SK-N-SH (cell line): ENCODE measurements around the gene MON1A. TPM values are rescaled to one million over a fixed set of nuclear protein-coding genes. Genes with fewer than 3 reads are reported as not detected.

Source experiments
- CTCF ChIA-PET: fragments of 300-600, 350-600 bp; formaldehyde crosslinking; extraction: SDS; loops from one replicate; lab custom pipeline; 2021; lab: Yijun Ruan, JAX
- POLR2A ChIA-PET: fragments of 350-600 bp; sonication (Branson Sonifier 250); formaldehyde crosslinking; extraction: SDS; loops from one replicate; lab custom pipeline; 2020; ENCODE audit warnings: antibody characterized with exemption, inconsistent platforms; lab: Yijun Ruan, JAX
- DNase-seq: peaks from one replicate; pipeline ENCODE4 v3.0.0; 2012
- H2AFZ ChIP-seq: fragments of 200-600 bp; sonication (generic); 2 replicates; pipeline ENCODE4 v1.8.1; 2016; ENCODE audit warnings: antibody characterized with exemption, mild to moderate bottlenecking, low read depth
- H3F3A ChIP-seq: fragments of 200-600 bp; sonication (generic); replicated peaks from 2 replicates; pipeline ENCODE3; 2016; ENCODE audit warnings: antibody characterized with exemption, mild to moderate bottlenecking; ENCODE audit not compliant: insufficient read depth
- H3K27ac ChIP-seq, 2 experiments: fragments of 200-500 bp in 1 of 2; fragments of 200-600 bp in 1 of 2; sonication (Bioruptor generic) in 1 of 2; sonication (generic), shearing (Covaris generic) in 1 of 2; 2 replicates each; pipeline versions ENCODE4 v1.5.1 to v1.6.1; 2014 to 2016; ENCODE audit warnings: low read depth in 2 of 2, inconsistent platforms in 1 of 2, low read length in 1 of 2, mild to moderate bottlenecking in 1 of 2, mixed read lengths in 1 of 2
- H3K27me3 ChIP-seq: fragments of 200-600 bp; sonication (generic), shearing (Covaris generic); 2 replicates; pipeline ENCODE4 v1.6.1; 2016; ENCODE audit warnings: mixed run types; ENCODE audit not compliant: insufficient read depth
- H3K36me3 ChIP-seq, 2 experiments: fragments of 200-500 bp in 1 of 2; fragments of 200-600 bp in 1 of 2; sonication (Bioruptor generic) in 1 of 2; sonication (generic) in 1 of 2; replicated peaks in 1 of 2; 2 replicates each; pipeline versions ENCODE3 to v1.5.1; 2014 to 2016; ENCODE audit warnings: low read length in 1 of 2, mild to moderate bottlenecking in 1 of 2; ENCODE audit not compliant: insufficient read depth in 2 of 2, control insufficient read depth in 1 of 2
- H3K4me1 ChIP-seq, 2 experiments: fragments of 200-500 bp in 1 of 2; fragments of 200-600 bp in 1 of 2; sonication (Bioruptor generic) in 1 of 2; sonication (generic), shearing (Covaris generic) in 1 of 2; 2 replicates each; pipeline versions ENCODE4 v1.5.1 to v1.6.1; 2014 to 2016; ENCODE audit warnings: low read depth in 1 of 2, low read length in 1 of 2, mixed run types in 1 of 2; ENCODE audit not compliant: insufficient read depth in 2 of 2, control insufficient read depth in 1 of 2
- H3K4me2 ChIP-seq: fragments of 200-600 bp; sonication (generic), shearing (Covaris generic); 2 replicates; pipeline ENCODE4 v1.6.1; 2017; ENCODE audit warnings: mixed run types
- H3K4me3 ChIP-seq, 2 experiments: fragments of 200-500 bp in 1 of 2; fragments of 200-600 bp in 1 of 2; sonication (Bioruptor generic) in 1 of 2; sonication (generic), shearing (Covaris generic) in 1 of 2; 2 replicates each; pipeline versions ENCODE4 v1.5.1 to v1.8.1; 2014 to 2016; ENCODE audit warnings: low read depth in 2 of 2, inconsistent platforms in 1 of 2, low read length in 1 of 2, mild to moderate bottlenecking in 1 of 2, mixed read lengths in 1 of 2, moderate library complexity in 1 of 2
- H3K79me2 ChIP-seq: fragments of 200-600 bp; sonication (generic); 2 replicates; pipeline ENCODE4 v1.8.1; 2017; ENCODE audit warnings: mild to moderate bottlenecking; ENCODE audit not compliant: insufficient read depth
- H3K9ac ChIP-seq: fragments of 200-600 bp; sonication (generic); 2 replicates; pipeline ENCODE4 v1.6.1; 2017; ENCODE audit warnings: mixed run types
- H3K9me2 ChIP-seq: fragments of 200-600 bp; sonication (generic); 2 replicates; pipeline ENCODE4 v1.6.1; 2017; ENCODE audit warnings: mixed run types
- H3K9me3 ChIP-seq: fragments of 200-600 bp; sonication (generic); 2 replicates; pipeline ENCODE4 v1.6.1; 2017; ENCODE audit warnings: mixed run types, mild to moderate bottlenecking, moderate library complexity
- H4K20me1 ChIP-seq: fragments of 200-600 bp; sonication (generic); 2 replicates; pipeline ENCODE4 v1.6.1; 2017; ENCODE audit warnings: mild to moderate bottlenecking, mixed run types; ENCODE audit not compliant: insufficient read depth
- FOSL2 ChIP-seq: IDR thresholded peaks from 2 replicates; pipeline ENCODE4 v1.4.0; 2012; ENCODE audit warnings: low read depth, mild to moderate bottlenecking, moderate library complexity, borderline replicate concordance
- FOXJ3 ChIP-seq: sonication (generic); formaldehyde crosslinking; IDR thresholded peaks from 2 replicates; pipeline ENCODE4 v1.5.1; 2020; ENCODE audit warnings: mild to moderate bottlenecking, missing genetic modification reagents
- MEF2A ChIP-seq: IDR thresholded peaks from 2 replicates; pipeline ENCODE4 v1.4.0; 2012; ENCODE audit warnings: low read depth, borderline replicate concordance
- RXRA ChIP-seq: IDR thresholded peaks from 2 replicates; pipeline ENCODE4 v1.4.0; 2012; ENCODE audit warnings: low read depth, mild to moderate bottlenecking, borderline replicate concordance
- SMC3 ChIP-seq: IDR thresholded peaks from 2 replicates; pipeline ENCODE4 v1.6.1; 2012; ENCODE audit warnings: low read depth, low read length, improper control_type of control experiment
- TEAD4 ChIP-seq: IDR thresholded peaks from 2 replicates; pipeline ENCODE4 v1.4.0; 2012; ENCODE audit warnings: mild to moderate bottlenecking, borderline replicate concordance; ENCODE audit not compliant: insufficient read depth
- USF2 ChIP-seq: fragments of 150-350 bp; IDR thresholded peaks from 2 replicates; pipeline ENCODE4 v1.6.1; 2017; ENCODE audit warnings: antibody characterized with exemption, low read length, low read depth, borderline replicate concordance
- YY1 ChIP-seq: IDR thresholded peaks from 2 replicates; pipeline ENCODE4 v1.4.0; 2012; ENCODE audit warnings: low read depth, mild to moderate bottlenecking
- WGBS: methylation state at CpG from one replicate; pipeline ENCODE4 v1.1.6; 2017; ENCODE audit warnings: low lambda C conversion rate; 5-methylcytosine and 5-hydroxymethylcytosine counted together
- polyA plus RNA-seq, 3 experiments: library from polyadenylated mRNA; depleted of rRNA; stranded (reverse); fragments of >200 nt; gene quantifications; 2 replicates each; pipeline ENCODE4 v1.2.3, GENCODE V29; 2012
- small RNA-seq, 7 experiments: library from RNA; depleted of rRNA; stranded (forward); fragments of <200 nt; gene quantifications; one replicate each; pipeline ENCODE3, GENCODE V24; 2012
- TF ChIP-seq, protein P1 (sequence below): fragments of 200-600 bp; sonication (generic); IDR thresholded peaks from 2 replicates; pipeline ENCODE4 v1.6.1; 2017; ENCODE audit warnings: antibody characterized with exemption, mild to moderate bottlenecking, moderate library complexity
- TF ChIP-seq, protein P2 (sequence below): IDR thresholded peaks from 2 replicates; pipeline ENCODE4 v1.6.1; 2012; ENCODE audit warnings: mild to moderate bottlenecking, low read depth, low read length, moderate library complexity

MON1A gene
- polyA plus RNA-seq, 1 of the 3 experiments (the other 2 are of a cell fraction), result 12.0 TPM

DNA sequence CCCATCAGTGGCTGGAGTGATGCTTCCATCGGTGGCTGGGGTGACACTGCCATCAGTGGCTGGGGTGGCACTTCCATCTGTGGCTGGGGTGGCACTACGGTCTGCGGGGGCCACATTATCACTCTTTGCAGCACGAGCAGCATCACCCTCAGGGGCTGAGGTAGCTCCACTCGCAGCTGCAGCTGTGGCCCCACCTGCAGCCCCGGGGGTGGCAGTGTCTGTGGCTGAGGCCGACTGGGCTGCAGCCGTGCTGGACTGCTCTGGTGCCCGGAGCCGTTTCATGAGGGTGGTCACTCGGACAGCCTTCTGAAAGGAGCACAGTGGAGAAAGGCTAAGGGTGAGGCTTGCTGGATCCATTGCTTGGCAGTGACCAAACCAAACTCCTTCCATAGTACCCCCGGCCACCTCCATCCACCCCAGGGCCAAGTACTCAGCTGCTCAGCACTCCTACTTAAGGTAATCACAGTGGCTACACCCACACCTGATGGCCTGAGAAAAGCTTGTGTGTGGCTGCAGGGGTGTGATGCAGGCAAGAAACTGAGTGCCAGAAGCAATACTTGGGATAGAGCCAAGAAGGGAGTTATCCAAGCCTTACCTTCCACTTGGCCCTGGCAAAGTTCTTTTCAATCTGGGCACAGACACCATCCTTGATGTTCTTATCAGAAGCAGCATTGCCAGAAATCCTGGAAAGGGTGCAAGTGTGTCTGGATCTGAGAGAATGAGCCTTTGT lies 69.9 kb downstream of the MON1A start:
- 53% methylated on average over 6 of the region's 12 CpGs for WGBS
- CTCF ChIA-PET, result no interaction called here
- Histone ChIP-seq H3K27me3 (0 out of 2 replicates have a peak, but pooled peaks cover 19% of the 10 kb centered on the region), H3K4me3 (no peak overlapping the region), H4K20me1 (no peaks in the 10 kb centered on the region), H3K9ac (no peak overlapping the region), H3K4me1 (peaks cover 0 to 14% of the 10 kb centered on the region in 2 experiments; a peak in 1 of 4 replicates), H3K4me2 (no peak overlapping the region), H3K27ac (no peak overlapping the region), H3K36me3 (no peaks in the 10 kb centered on the region), H3K79me2 (peaks cover 16% of the 10 kb centered on the region), H3K9me3 (no peaks in the 10 kb centered on the region), H3K9me2 (no peaks in the 10 kb centered on the region), H3F3A (no peaks in the 10 kb centered on the region), H2AFZ (no peak overlapping the region)
- DNase-seq, result no peak
- POLR2A ChIA-PET, result no interaction called here
- TF ChIP-seq FOXJ3 (CRISPR knock-in tag), result no peak
- TF ChIP-seq MEF2A, result no peak
- TF ChIP-seq FOSL2, result no peak
- TF ChIP-seq SMC3, result no peak
- TF ChIP-seq RXRA, result no peak
- TF ChIP-seq YY1, result no peak
- no peak for TF ChIP-seq USF2
- TF ChIP-seq, protein P1, sequence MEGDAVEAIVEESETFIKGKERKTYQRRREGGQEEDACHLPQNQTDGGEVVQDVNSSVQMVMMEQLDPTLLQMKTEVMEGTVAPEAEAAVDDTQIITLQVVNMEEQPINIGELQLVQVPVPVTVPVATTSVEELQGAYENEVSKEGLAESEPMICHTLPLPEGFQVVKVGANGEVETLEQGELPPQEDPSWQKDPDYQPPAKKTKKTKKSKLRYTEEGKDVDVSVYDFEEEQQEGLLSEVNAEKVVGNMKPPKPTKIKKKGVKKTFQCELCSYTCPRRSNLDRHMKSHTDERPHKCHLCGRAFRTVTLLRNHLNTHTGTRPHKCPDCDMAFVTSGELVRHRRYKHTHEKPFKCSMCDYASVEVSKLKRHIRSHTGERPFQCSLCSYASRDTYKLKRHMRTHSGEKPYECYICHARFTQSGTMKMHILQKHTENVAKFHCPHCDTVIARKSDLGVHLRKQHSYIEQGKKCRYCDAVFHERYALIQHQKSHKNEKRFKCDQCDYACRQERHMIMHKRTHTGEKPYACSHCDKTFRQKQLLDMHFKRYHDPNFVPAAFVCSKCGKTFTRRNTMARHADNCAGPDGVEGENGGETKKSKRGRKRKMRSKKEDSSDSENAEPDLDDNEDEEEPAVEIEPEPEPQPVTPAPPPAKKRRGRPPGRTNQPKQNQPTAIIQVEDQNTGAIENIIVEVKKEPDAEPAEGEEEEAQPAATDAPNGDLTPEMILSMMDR, result no peak
- TF ChIP-seq, protein P2, sequence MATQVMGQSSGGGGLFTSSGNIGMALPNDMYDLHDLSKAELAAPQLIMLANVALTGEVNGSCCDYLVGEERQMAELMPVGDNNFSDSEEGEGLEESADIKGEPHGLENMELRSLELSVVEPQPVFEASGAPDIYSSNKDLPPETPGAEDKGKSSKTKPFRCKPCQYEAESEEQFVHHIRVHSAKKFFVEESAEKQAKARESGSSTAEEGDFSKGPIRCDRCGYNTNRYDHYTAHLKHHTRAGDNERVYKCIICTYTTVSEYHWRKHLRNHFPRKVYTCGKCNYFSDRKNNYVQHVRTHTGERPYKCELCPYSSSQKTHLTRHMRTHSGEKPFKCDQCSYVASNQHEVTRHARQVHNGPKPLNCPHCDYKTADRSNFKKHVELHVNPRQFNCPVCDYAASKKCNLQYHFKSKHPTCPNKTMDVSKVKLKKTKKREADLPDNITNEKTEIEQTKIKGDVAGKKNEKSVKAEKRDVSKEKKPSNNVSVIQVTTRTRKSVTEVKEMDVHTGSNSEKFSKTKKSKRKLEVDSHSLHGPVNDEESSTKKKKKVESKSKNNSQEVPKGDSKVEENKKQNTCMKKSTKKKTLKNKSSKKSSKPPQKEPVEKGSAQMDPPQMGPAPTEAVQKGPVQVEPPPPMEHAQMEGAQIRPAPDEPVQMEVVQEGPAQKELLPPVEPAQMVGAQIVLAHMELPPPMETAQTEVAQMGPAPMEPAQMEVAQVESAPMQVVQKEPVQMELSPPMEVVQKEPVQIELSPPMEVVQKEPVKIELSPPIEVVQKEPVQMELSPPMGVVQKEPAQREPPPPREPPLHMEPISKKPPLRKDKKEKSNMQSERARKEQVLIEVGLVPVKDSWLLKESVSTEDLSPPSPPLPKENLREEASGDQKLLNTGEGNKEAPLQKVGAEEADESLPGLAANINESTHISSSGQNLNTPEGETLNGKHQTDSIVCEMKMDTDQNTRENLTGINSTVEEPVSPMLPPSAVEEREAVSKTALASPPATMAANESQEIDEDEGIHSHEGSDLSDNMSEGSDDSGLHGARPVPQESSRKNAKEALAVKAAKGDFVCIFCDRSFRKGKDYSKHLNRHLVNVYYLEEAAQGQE, result no peak
- TF ChIP-seq TEAD4, result no peak

Small RNA genes within 50 kb of the gene (small RNA-seq; reads per million reads assigned to genes)
- 0 reads per million in 7 experiments for gene RN7SL217P

Other genes starting within 250 kb of the MON1A start
- 35.1 and 46.3 TPM in 2 replicates for gene MST1, start 240.3 kb downstream of the MON1A start, polyA plus RNA-seq (2012; rRNA removed)
- gene RNF123, start 240.3 kb downstream of the MON1A start, polyA plus RNA-seq (2012; rRNA removed), result 48.1 and 53.3 TPM in 2 replicates
- gene AMIGO3, start 210.1 kb downstream of the MON1A start, polyA plus RNA-seq (2012; rRNA removed), result 1.1 and 1.2 TPM in 2 replicates
- 25.1 and 28.3 TPM in 2 replicates for gene GMPPB, start 205.9 kb downstream of the MON1A start, polyA plus RNA-seq (2012; rRNA removed)
- 17.0 and 23.3 TPM in 2 replicates for gene IP6K1, start 143.3 kb downstream of the MON1A start, polyA plus RNA-seq (2012; rRNA removed)
- 0.07 and 0.13 TPM in 2 replicates for gene CDHR4, start 129.9 kb downstream of the MON1A start, polyA plus RNA-seq (2012; rRNA removed)
- 2.6 and 3.4 TPM in 2 replicates for gene INKA1, start 126.5 kb downstream of the MON1A start, polyA plus RNA-seq (2012; rRNA removed)
- 22.6 and 25.8 TPM in 2 replicates for gene UBA7, start 115.9 kb downstream of the MON1A start, polyA plus RNA-seq (2012; rRNA removed)
- 8.1 and 12.8 TPM in 2 replicates for gene TRAIP, start 73.2 kb downstream of the MON1A start, polyA plus RNA-seq (2012; rRNA removed)
- gene CAMKV, start 59.9 kb downstream of the MON1A start, polyA plus RNA-seq (2012; rRNA removed), result 0.53 and 1.7 TPM in 2 replicates
- 0.23 and 0.36 TPM in 2 replicates for gene MST1R, start 25.9 kb downstream of the MON1A start, polyA plus RNA-seq (2012; rRNA removed)
- 67.4 and 85.5 TPM in 2 replicates for gene RBM6, start 10.3 kb upstream of the MON1A start, polyA plus RNA-seq (2012; rRNA removed)
- gene RBM5, start 159.1 kb upstream of the MON1A start, polyA plus RNA-seq (2012; rRNA removed), result 113 and 168 TPM in 2 replicates
- gene SEMA3F, start 225.5 kb upstream of the MON1A start, polyA plus RNA-seq (2012; rRNA removed), result 23.9 and 30.4 TPM in 2 replicates